Upper lobe of right lung (tissue), 1 donor: Measurements from ENCODE around the gene COG3. TPM values are rescaled to one million over a fixed set of nuclear protein-coding genes. Genes with fewer than 3 reads are reported as not detected.

Experiments
- ATAC-seq: fragments of 200-7000 bp; cut with Tn5 transposase; one replicate; pipeline ENCODE4 v1.9.1; 2020; ENCODE audit warnings: mild to moderate bottlenecking, moderate library complexity
- DNase-seq: peaks from one replicate; pipeline ENCODE4 v3.0.0-alpha.2; 2020
- H3K27ac ChIP-seq: fragments of 200-600 bp; one replicate; pipeline ENCODE4 v1.8.0; 2022
- H3K27me3 ChIP-seq: fragments of 200-600 bp; one replicate; pipeline ENCODE4 v1.8.0; 2022; ENCODE audit warnings: mild to moderate bottlenecking
- H3K36me3 ChIP-seq: fragments of 200-600 bp; one replicate; pipeline ENCODE4 v1.8.0; 2022
- H3K4me1 ChIP-seq: fragments of 200-600 bp; one replicate; pipeline ENCODE4 v1.8.0; 2022
- H3K4me3 ChIP-seq: fragments of 200-600 bp; one replicate; pipeline ENCODE4 v1.8.0; 2022; ENCODE audit warnings: mild to moderate bottlenecking
- H3K9me3 ChIP-seq: fragments of 200-600 bp; one replicate; pipeline ENCODE4 v1.8.0; 2022
- CTCF ChIP-seq: fragments of 200-600 bp; IDR thresholded peaks from one replicate; pipeline ENCODE4 v1.8.0; 2022; ENCODE audit warnings: antibody characterized with exemption
- intact Hi-C: fragments of 100-400 bp; cut with DNase I; formaldehyde crosslinking; loops from one replicate; pipeline ENCODE4 v1.11.0; 2022
- total RNA-seq: library from RNA; stranded (reverse); fragmentation: NEBNext Ultra II Directional; extraction: Animal tissue kit (Norgen Biotek cat#: 25700); gene quantifications from one replicate; pipeline ENCODE4 v1.2.1, GENCODE V29; 2021
- donor health status: DM: no; HTN: yes; CAD: no; lungs with severe emphysema.

COG3 gene
- total RNA-seq, 1 donor from 2014 or later, result 26.4 TPM

- TF ChIP-seq CTCF, result no peak
- intact Hi-C loops, result no loop called here
- Histone ChIP-seq H3K36me3 (peaks cover 81% of the 10 kb centered on the region), H3K9me3 (no peaks in the 10 kb centered on the region), H3K27ac (no peak overlapping the region), H3K4me1 (no peaks in the 10 kb centered on the region), H3K27me3 (no peaks in the 10 kb centered on the region), H3K4me3 (no peak overlapping the region)
- DNase-seq, result no peak
- ATAC-seq, result no peak
Measured at GRCh38 chr13:45496942-45497341, 32.2 kb downstream of the COG3 start.

- no peak overlapping the region for H3K4me3 ChIP-seq
- TF ChIP-seq CTCF, result no peak
- H3K27ac ChIP-seq, result no peak overlapping the region
- H3K4me1 ChIP-seq, result no peaks in the 10 kb centered on the region
- DNase-seq, result no peak
- H3K36me3 ChIP-seq, result peaks cover 83% of the 10 kb centered on the region
- H3K27me3 ChIP-seq, result no peaks in the 10 kb centered on the region
- peak; percentile 65 for ATAC-seq
- H3K9me3 ChIP-seq, result no peaks in the 10 kb centered on the region
- intact Hi-C loops, result no loop called here
Measured at GRCh38 chr13:45500492-45501174, 35.9 kb downstream of the COG3 start.

- no peaks in the 10 kb centered on the region for H3K27me3 ChIP-seq
- no peaks in the 10 kb centered on the region for H3K4me1 ChIP-seq
- H3K4me3 ChIP-seq, result no peak overlapping the region
- ATAC-seq, result no peak
- H3K27ac ChIP-seq, result no peak overlapping the region
- no peak for DNase-seq
- no peaks in the 10 kb centered on the region for H3K9me3 ChIP-seq
- TF ChIP-seq CTCF, result no peak
- peaks cover 83% of the 10 kb centered on the region for H3K36me3 ChIP-seq
- intact Hi-C loops, result no loop called here
Measured at GRCh38 chr13:45501175-45501526, 36.4 kb downstream of the COG3 start.

GRCh38 chr13:45503658-45504057, 38.9 kb downstream of the COG3 start:
- H3K27me3 ChIP-seq, result no peaks in the 10 kb centered on the region
- H3K9me3 ChIP-seq, result no peaks in the 10 kb centered on the region
- H3K36me3 ChIP-seq, result peaks cover 81% of the 10 kb centered on the region
- H3K4me3 ChIP-seq, result no peak overlapping the region
- DNase-seq, result no peak
- intact Hi-C loops, result no loop called here
- no peak overlapping the region for H3K27ac ChIP-seq
- H3K4me1 ChIP-seq, result peaks cover 3% of the 10 kb centered on the region
- no peak for TF ChIP-seq CTCF
- no peak for ATAC-seq

GRCh38 chr13:45506811-45507210, 42.1 kb downstream of the COG3 start:
- intact Hi-C loops, result no loop called here

More at GRCh38 chr13:45506811-45507210, 42.1 kb downstream of the COG3 start:
- Histone ChIP-seq H3K27ac (no peak overlapping the region), H3K27me3 (no peaks in the 10 kb centered on the region), H3K9me3 (no peaks in the 10 kb centered on the region), H3K4me1 (peaks cover 4% of the 10 kb centered on the region), H3K36me3 (peaks cover 98% of the 10 kb centered on the region), H3K4me3 (no peak overlapping the region)
- DNase-seq (no peak), ATAC-seq (no peak)
- TF ChIP-seq CTCF, result no peak
